ENCODE data around the gene NHLRC3.

Gene NHLRC3

GRCh38 chr13:39037410-39037879 is 811 bp upstream of the NHLRC3 start:
- DNase-seq (ENCODE audit: low read depth, low spot score), result no peak
- no peak for TF ChIP-seq CTCF (IDR thresholded peaks at IDR 0.05; ENCODE audit: insufficient read depth, low read length, missing control alignments)
- peak overlapping the region; percentile 91 for H3K4me3 ChIP-seq (ENCODE audit: low read depth, low read length)
- ChIA-PET POLR2A (no interaction called here), CTCF (interaction anchor here (0.5 to 3.6 kb wide), 5 partner anchors 10 to 575 kb away, joined by 3 to 16 read pairs (median 4); no protein-coding TSS in a partner anchor)

GRCh38 chr13:39038569-39039030 is 344 bp downstream of the NHLRC3 start:
- CTCF ChIA-PET, result interaction anchor here (3.6 kb wide), 1 partner anchor 13 kb away, joined by 16 read pairs; no protein-coding TSS in a partner anchor
- DNase-seq (ENCODE audit: low read depth, low spot score), result no peak

GRCh38 chr13:39039041-39039440 is 785 bp downstream of the NHLRC3 start:
- H3K4me3 ChIP-seq (ENCODE audit: low read depth, low read length), result peak overlapping the region; percentile 91
- POLR2A ChIA-PET, result no interaction called here
- TF ChIP-seq CTCF (IDR thresholded peaks at IDR 0.05; ENCODE audit: insufficient read depth, low read length, missing control alignments), result no peak
- no peak for DNase-seq (ENCODE audit: low read depth, low spot score)
- CTCF ChIA-PET, result interaction anchor here (3.6 kb wide), 1 partner anchor 12 kb away, joined by 16 read pairs; no protein-coding TSS in a partner anchor

More at GRCh38 chr13:39038569-39039030, 344 bp downstream of the NHLRC3 start:
- peak overlapping the region; percentile 91 for H3K4me3 ChIP-seq (ENCODE audit: low read depth, low read length)
- no peak for TF ChIP-seq CTCF (IDR thresholded peaks at IDR 0.05; ENCODE audit: insufficient read depth, low read length, missing control alignments)
- POLR2A ChIA-PET, result interaction anchor here (1.0 kb wide), 1 partner anchor 8 kb away, joined by 3 read pairs; no protein-coding TSS in a partner anchor

- POLR2A ChIA-PET, result no interaction called here
- CTCF ChIA-PET, result no interaction called here
- no peak for TF ChIP-seq CTCF (IDR thresholded peaks at IDR 0.05; ENCODE audit: insufficient read depth, low read length, missing control alignments)
- DNase-seq (ENCODE audit: low read depth, low spot score), result no peak
- no peak overlapping the region for H3K4me3 ChIP-seq (ENCODE audit: low read depth, low read length)
Observed at GRCh38 chr13:39040206-39040605, 1.9 kb downstream of the NHLRC3 start.

- POLR2A ChIA-PET, result no interaction called here
- no peak for TF ChIP-seq CTCF (IDR thresholded peaks at IDR 0.05; ENCODE audit: insufficient read depth, low read length, missing control alignments)
- no peak overlapping the region for H3K4me3 ChIP-seq (ENCODE audit: low read depth, low read length)
- CTCF ChIA-PET, result no interaction called here
- no peak for DNase-seq (ENCODE audit: low read depth, low spot score)
Observed at GRCh38 chr13:39044536-39044935, 6.3 kb downstream of the NHLRC3 start.

GRCh38 chr13:39047560-39047959 is 9.3 kb downstream of the NHLRC3 start:
- CTCF ChIA-PET, result interaction anchor here (0.6 to 3.4 kb wide), 5 partner anchors 10 to 569 kb away, joined by 3 to 20 read pairs (median 3); partner anchors contain the start of gene PROSER1
- TF ChIP-seq CTCF (IDR thresholded peaks at IDR 0.05; ENCODE audit: insufficient read depth, low read length, missing control alignments), result no peak
- POLR2A ChIA-PET, result no interaction called here
- H3K4me3 ChIP-seq (ENCODE audit: low read depth, low read length), result no peak overlapping the region
- DNase-seq (ENCODE audit: low read depth, low spot score), result no peak
